H54 (cell line): ENCODE data around the gene ZBTB7C.
"Not testable (repeated sequence)": the region's sequence is repeated elsewhere in the genome, so short reads cannot be mapped to it uniquely, and the experiment has no call there.

Source experiments
- DNase-seq: peaks from one replicate; pipeline ENCODE4 v3.0.0; 2011; ENCODE audit warnings: low spot score, mixed read lengths; ENCODE audit not compliant: insufficient read length
- FAIRE-seq: peaks from 3 replicates; lab custom pipeline; 2011; peaks lifted over from hg19 to GRCh38; lab: Jason Lieb, UNC
- POLR2A ChIP-seq: IDR thresholded peaks from 2 replicates; pipeline ENCODE4 v1.6.1; 2011; ENCODE audit warnings: low read depth, mild to moderate bottlenecking, low read length

The ZBTB7C gene

GRCh38 chr18:48436907-48437306, 27.7 kb upstream of the ZBTB7C start:
- no peak for FAIRE-seq
- no peak for TF ChIP-seq POLR2A
- DNase-seq = no peak

GRCh38 chr18:48434382-48434781, 25.2 kb upstream of the ZBTB7C start:
- DNase-seq, FAIRE-seq: not testable (repeated sequence)

- FAIRE-seq (no peak), DNase-seq (no peak)
- TF ChIP-seq POLR2A = no peak
Measured at GRCh38 chr18:48433541-48433940, 24.4 kb upstream of the ZBTB7C start.

- DNase-seq = no peak
- FAIRE-seq = no peak
- no peak for TF ChIP-seq POLR2A
Measured at GRCh38 chr18:48430150-48430549, 21.0 kb upstream of the ZBTB7C start.

GRCh38 chr18:48428475-48429177, 19.4 kb upstream of the ZBTB7C start:
- no peak for FAIRE-seq

GRCh38 chr18:48422947-48423378, 13.8 kb upstream of the ZBTB7C start:
- TF ChIP-seq POLR2A = no peak
- DNase-seq = no peak
- FAIRE-seq = no peak

More at GRCh38 chr18:48428475-48429177, 19.4 kb upstream of the ZBTB7C start:
- no peak for DNase-seq
- no peak for TF ChIP-seq POLR2A

- DNase-seq = no peak
- no peak for TF ChIP-seq POLR2A
- FAIRE-seq = no peak
Measured at GRCh38 chr18:48419277-48420022, 10.3 kb upstream of the ZBTB7C start.

- TF ChIP-seq POLR2A = no peak
- FAIRE-seq = no peak
Measured at GRCh38 chr18:48418539-48419276, 9.5 kb upstream of the ZBTB7C start.

GRCh38 chr18:48417985-48418384, 8.8 kb upstream of the ZBTB7C start:
- DNase-seq (no peak), FAIRE-seq (no peak)
- TF ChIP-seq POLR2A = no peak

More at GRCh38 chr18:48418539-48419276, 9.5 kb upstream of the ZBTB7C start:
- no peak for DNase-seq

GRCh38 chr18:48413342-48413741, 4.2 kb upstream of the ZBTB7C start:
- DNase-seq = no peak
- TF ChIP-seq POLR2A = no peak
- no peak for FAIRE-seq

- no peak for TF ChIP-seq POLR2A
- FAIRE-seq (no peak), DNase-seq (peak; percentile 22)
Measured at GRCh38 chr18:48412339-48412929, 3.3 kb upstream of the ZBTB7C start.

- TF ChIP-seq POLR2A = no peak
- no peak for FAIRE-seq
- DNase-seq = peak; percentile 78
Measured at GRCh38 chr18:48410095-48410920, 1.1 kb upstream of the ZBTB7C start.

- DNase-seq = no peak
- FAIRE-seq = no peak
- TF ChIP-seq POLR2A = no peak
Measured at GRCh38 chr18:48409591-48410094, 460 bp upstream of the ZBTB7C start.
